GM23338 (cell line): ENCODE results near the gene WNT9A. TPM values are rescaled to one million over a fixed set of nuclear protein-coding genes. Genes with fewer than 3 reads are reported as not detected.

Source experiments
- ATAC-seq: fragments of 200-7000 bp; cut with Tn5 transposase; 3 replicates; pipeline ENCODE4 v1.9.1; 2020
- DNase-seq: peaks from one replicate; pipeline ENCODE4 v3.0.0-alpha.2; 2015; ENCODE audit warnings: low spot score
- H2AFZ ChIP-seq: fragments of 200-600 bp; sonication (generic); 2 replicates; pipeline ENCODE4 v1.8.0; 2016; ENCODE audit warnings: antibody characterized with exemption, mild to moderate bottlenecking, moderate library complexity
- H3F3A ChIP-seq: fragments of 200-600 bp; sonication (generic); replicated peaks from 2 replicates; pipeline ENCODE4 v1.8.0; 2017; ENCODE audit warnings: antibody characterized with exemption, mixed run types, low read depth
- H3K27ac ChIP-seq: fragments of 200-600 bp; sonication (generic); 2 replicates; pipeline ENCODE4 v1.6.1; 2016; ENCODE audit warnings: low read depth
- H3K27me3 ChIP-seq: fragments of 200-600 bp; sonication (generic); 2 replicates; pipeline ENCODE4 v1.8.0; 2016; ENCODE audit warnings: mild to moderate bottlenecking, mixed run types, moderate library complexity; ENCODE audit not compliant: insufficient read depth
- H3K36me3 ChIP-seq: fragments of 200-600 bp; sonication (generic); 2 replicates; pipeline ENCODE4 v1.8.0; 2016; ENCODE audit warnings: mild to moderate bottlenecking; ENCODE audit not compliant: insufficient read depth
- H3K4me1 ChIP-seq: fragments of 200-600 bp; sonication (generic); 2 replicates; pipeline ENCODE4 v1.8.0; 2016; ENCODE audit warnings: mild to moderate bottlenecking, moderate library complexity; ENCODE audit not compliant: insufficient read depth
- H3K4me2 ChIP-seq: fragments of 200-600 bp; sonication (generic); 2 replicates; pipeline ENCODE4 v1.7.1; 2017; ENCODE audit warnings: mixed run types
- H3K4me3 ChIP-seq: fragments of 200-600 bp; sonication (generic); 2 replicates; pipeline ENCODE4 v1.6.1; 2016; ENCODE audit warnings: mixed run types
- H3K79me2 ChIP-seq: fragments of 200-600 bp; sonication (generic); replicated peaks from 2 replicates; pipeline ENCODE4 v1.8.0; 2017; ENCODE audit warnings: mild to moderate bottlenecking; ENCODE audit not compliant: insufficient read depth
- H3K9me2 ChIP-seq: fragments of 200-600 bp; sonication (generic); 2 replicates; pipeline ENCODE4 v1.8.0; 2017; ENCODE audit not compliant: insufficient read depth
- H4K20me1 ChIP-seq: fragments of 200-600 bp; sonication (generic); replicated peaks from 2 replicates; pipeline ENCODE4 v1.8.0; 2017; ENCODE audit warnings: mild to moderate bottlenecking; ENCODE audit not compliant: insufficient read depth
- H3K27ac Mint-ChIP-seq: 2 replicates; pipeline ENCODE4 v1.8.0; 2020; ENCODE audit warnings: inconsistent platforms, mild to moderate bottlenecking, moderate library complexity, mixed read lengths
- H3K27me3 Mint-ChIP-seq: 3 replicates; pipeline ENCODE4 v1.8.0; 2022; ENCODE audit warnings: low read depth, mild to moderate bottlenecking, moderate library complexity, mixed read lengths, inconsistent platforms; ENCODE audit not compliant: insufficient read depth, poor library complexity
- H3K36me3 Mint-ChIP-seq: 3 replicates; pipeline ENCODE4 v1.8.0; 2021; ENCODE audit warnings: low read depth, mild to moderate bottlenecking, inconsistent platforms, moderate library complexity, mixed read lengths
- H3K4me1 Mint-ChIP-seq: 3 replicates; pipeline ENCODE4 v1.8.0; 2020; ENCODE audit warnings: mild to moderate bottlenecking, inconsistent platforms, mixed read lengths
- H3K4me3 Mint-ChIP-seq: 3 replicates; pipeline ENCODE4 v1.8.0; 2021; ENCODE audit warnings: moderate library complexity, mild to moderate bottlenecking, inconsistent platforms, mixed read lengths
- H3K9me3 Mint-ChIP-seq: 3 replicates; pipeline ENCODE4 v1.8.0; 2020; ENCODE audit warnings: moderate library complexity, mild to moderate bottlenecking, inconsistent platforms, mixed read lengths
- CREB1 ChIP-seq: fragments of 250-450 bp; sonication (Bioruptor Pico); IDR thresholded peaks from 2 replicates; pipeline ENCODE4 v1.5.0; 2020; ENCODE audit warnings: low read depth, mild to moderate bottlenecking, moderate library complexity
- EZH2 ChIP-seq: fragments of 200-600 bp; sonication (generic); IDR thresholded peaks from one replicate; pipeline ENCODE4 v1.8.0; 2017; ENCODE audit warnings: antibody characterized with exemption, mild to moderate bottlenecking, low read depth; ENCODE audit not compliant: unreplicated experiment
- EZH2phosphoT487 ChIP-seq: fragments of 200-600 bp; sonication (generic); IDR thresholded peaks from one replicate; pipeline ENCODE4 v1.8.1; 2018; ENCODE audit warnings: antibody characterized with exemption; ENCODE audit not compliant: unreplicated experiment
- JUNB ChIP-seq: IDR thresholded peaks from one replicate; pipeline ENCODE4 v1.6.1; 2016; ENCODE audit warnings: antibody characterized with exemption; ENCODE audit not compliant: unreplicated experiment
- ZNF114 ChIP-seq: fragments of 250-450 bp; sonication (Bioruptor Pico); IDR thresholded peaks from 2 replicates; pipeline ENCODE4 v1.5.0; 2020; ENCODE audit warnings: mild to moderate bottlenecking, moderate library complexity
- ZNF331 ChIP-seq: fragments of 250-450 bp; sonication (Bioruptor Pico); IDR thresholded peaks from 2 replicates; pipeline ENCODE4 v1.5.0; 2020; ENCODE audit warnings: low read depth, mild to moderate bottlenecking, moderate library complexity
- ZNF462 ChIP-seq: fragments of 250-450 bp; sonication (Bioruptor Pico); IDR thresholded peaks from 2 replicates; pipeline ENCODE4 v1.5.0; 2020; ENCODE audit warnings: mild to moderate bottlenecking, moderate library complexity
- polyA plus RNA-seq: library from polyadenylated mRNA; unstranded; fragments of >200 nt; fragmentation: Nextera tagmentation; extraction: Ambion mirVana; gene quantifications from 2 replicates; pipeline ENCODE4 v1.2.1, GENCODE V29; 2016
- total RNA-seq: library from RNA; depleted of rRNA; stranded (reverse); fragments of >200 nt; shearing (Covaris generic); gene quantifications from 2 replicates; pipeline ENCODE4 v1.2.3, GENCODE V29; 2014
- TF ChIP-seq, protein P1 (sequence below): IDR thresholded peaks from one replicate; pipeline ENCODE4 v1.6.1; 2018; ENCODE audit warnings: antibody characterized with exemption; ENCODE audit not compliant: unreplicated experiment
- TF ChIP-seq, protein P2 (sequence below), 2 experiments: fragments of 200-600 bp in 1 of 2; sonication (generic) in 1 of 2; conservative IDR thresholded peaks; 2 replicates each; pipeline versions ENCODE4 v1.5.1 to v1.6.1; 2016 to 2017; ENCODE audit warnings: antibody characterized with exemption in 2 of 2, low read depth in 2 of 2, mild to moderate bottlenecking in 2 of 2, moderate library complexity in 1 of 2

Gene WNT9A
- total and polyA plus RNA-seq, 2 experiments from 2014 or later = 0.06 to 2.0 TPM

DNA sequence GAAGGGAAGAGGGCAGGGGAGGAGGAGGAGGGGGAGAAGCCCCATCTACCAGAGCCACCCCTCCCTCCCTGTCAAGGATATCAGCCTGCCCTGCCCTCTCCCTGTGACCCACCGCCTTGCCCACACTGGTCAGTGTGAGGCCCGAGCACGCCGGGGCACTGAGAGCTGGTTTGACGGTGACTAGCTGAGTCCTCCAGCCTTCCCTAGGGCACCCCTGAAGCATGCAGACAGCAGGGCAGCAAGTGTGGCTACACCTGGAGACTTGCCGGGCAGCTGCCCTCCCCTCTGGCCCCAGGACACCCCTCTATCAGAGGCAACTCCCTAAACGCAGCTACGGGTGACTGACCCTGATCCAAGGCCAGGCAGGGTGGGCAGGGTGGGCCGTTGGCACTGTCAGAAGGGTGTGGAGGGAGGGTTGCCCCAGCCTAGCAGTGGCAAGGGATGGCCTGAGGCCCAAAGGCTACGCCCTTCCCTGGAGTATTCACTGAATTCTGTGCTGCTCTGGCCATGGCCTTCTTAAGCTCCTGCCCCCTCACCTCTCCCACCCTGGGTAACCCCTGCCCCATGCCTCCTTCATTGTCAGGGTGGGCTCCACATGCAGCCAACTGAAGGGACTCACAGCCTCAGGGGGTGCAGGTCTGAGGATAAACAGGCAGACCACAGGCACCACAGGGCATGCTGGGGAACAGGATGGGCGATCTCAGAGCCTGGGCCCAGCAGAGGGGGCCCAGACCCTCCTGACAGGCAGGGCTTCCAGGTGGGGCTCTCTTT is 19.6 kb downstream of the WNT9A start:
- no peak for TF ChIP-seq ZNF114 (CRISPR knock-in tag)
- no peak for TF ChIP-seq ZNF462 (CRISPR knock-in tag)
- TF ChIP-seq, protein P1, sequence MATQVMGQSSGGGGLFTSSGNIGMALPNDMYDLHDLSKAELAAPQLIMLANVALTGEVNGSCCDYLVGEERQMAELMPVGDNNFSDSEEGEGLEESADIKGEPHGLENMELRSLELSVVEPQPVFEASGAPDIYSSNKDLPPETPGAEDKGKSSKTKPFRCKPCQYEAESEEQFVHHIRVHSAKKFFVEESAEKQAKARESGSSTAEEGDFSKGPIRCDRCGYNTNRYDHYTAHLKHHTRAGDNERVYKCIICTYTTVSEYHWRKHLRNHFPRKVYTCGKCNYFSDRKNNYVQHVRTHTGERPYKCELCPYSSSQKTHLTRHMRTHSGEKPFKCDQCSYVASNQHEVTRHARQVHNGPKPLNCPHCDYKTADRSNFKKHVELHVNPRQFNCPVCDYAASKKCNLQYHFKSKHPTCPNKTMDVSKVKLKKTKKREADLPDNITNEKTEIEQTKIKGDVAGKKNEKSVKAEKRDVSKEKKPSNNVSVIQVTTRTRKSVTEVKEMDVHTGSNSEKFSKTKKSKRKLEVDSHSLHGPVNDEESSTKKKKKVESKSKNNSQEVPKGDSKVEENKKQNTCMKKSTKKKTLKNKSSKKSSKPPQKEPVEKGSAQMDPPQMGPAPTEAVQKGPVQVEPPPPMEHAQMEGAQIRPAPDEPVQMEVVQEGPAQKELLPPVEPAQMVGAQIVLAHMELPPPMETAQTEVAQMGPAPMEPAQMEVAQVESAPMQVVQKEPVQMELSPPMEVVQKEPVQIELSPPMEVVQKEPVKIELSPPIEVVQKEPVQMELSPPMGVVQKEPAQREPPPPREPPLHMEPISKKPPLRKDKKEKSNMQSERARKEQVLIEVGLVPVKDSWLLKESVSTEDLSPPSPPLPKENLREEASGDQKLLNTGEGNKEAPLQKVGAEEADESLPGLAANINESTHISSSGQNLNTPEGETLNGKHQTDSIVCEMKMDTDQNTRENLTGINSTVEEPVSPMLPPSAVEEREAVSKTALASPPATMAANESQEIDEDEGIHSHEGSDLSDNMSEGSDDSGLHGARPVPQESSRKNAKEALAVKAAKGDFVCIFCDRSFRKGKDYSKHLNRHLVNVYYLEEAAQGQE = no peak
- no peak for TF ChIP-seq EZH2phosphoT487
- no peak for TF ChIP-seq EZH2
- TF ChIP-seq ZNF331 = no peak
- TF ChIP-seq CREB1 (CRISPR knock-in tag) = no peak
- no peak for TF ChIP-seq JUNB
- TF ChIP-seq, protein P2, sequence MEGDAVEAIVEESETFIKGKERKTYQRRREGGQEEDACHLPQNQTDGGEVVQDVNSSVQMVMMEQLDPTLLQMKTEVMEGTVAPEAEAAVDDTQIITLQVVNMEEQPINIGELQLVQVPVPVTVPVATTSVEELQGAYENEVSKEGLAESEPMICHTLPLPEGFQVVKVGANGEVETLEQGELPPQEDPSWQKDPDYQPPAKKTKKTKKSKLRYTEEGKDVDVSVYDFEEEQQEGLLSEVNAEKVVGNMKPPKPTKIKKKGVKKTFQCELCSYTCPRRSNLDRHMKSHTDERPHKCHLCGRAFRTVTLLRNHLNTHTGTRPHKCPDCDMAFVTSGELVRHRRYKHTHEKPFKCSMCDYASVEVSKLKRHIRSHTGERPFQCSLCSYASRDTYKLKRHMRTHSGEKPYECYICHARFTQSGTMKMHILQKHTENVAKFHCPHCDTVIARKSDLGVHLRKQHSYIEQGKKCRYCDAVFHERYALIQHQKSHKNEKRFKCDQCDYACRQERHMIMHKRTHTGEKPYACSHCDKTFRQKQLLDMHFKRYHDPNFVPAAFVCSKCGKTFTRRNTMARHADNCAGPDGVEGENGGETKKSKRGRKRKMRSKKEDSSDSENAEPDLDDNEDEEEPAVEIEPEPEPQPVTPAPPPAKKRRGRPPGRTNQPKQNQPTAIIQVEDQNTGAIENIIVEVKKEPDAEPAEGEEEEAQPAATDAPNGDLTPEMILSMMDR (conservative IDR thresholded peaks at IDR 0.05; ENCODE audit: low read depth in 2 of 2) = no peak
- no peaks in the 10 kb centered on the region for H3F3A ChIP-seq
- DNase-seq (no peak), ATAC-seq (peak; percentile 15; the same call in 2 of the 3 replicates)
- H3K4me1 Mint-ChIP-seq = peaks cover 1% of the 10 kb centered on the region; the same call in 1 of the 3 replicates
- H3K4me1 ChIP-seq = no peaks in the 10 kb centered on the region
- H3K4me3 ChIP-seq = no peak overlapping the region
- no peak overlapping the region for H3K4me3 Mint-ChIP-seq
- H3K4me2 ChIP-seq = no peak overlapping the region
- H4K20me1 ChIP-seq = no peaks in the 10 kb centered on the region
- H3K9me2 ChIP-seq = no peaks in the 10 kb centered on the region
- no peak overlapping the region for H2AFZ ChIP-seq
- no peaks in the 10 kb centered on the region for H3K36me3 ChIP-seq
- H3K36me3 Mint-ChIP-seq = no peaks in the 10 kb centered on the region
- no peak overlapping the region for H3K27ac Mint-ChIP-seq
- H3K27ac ChIP-seq = no peak overlapping the region
- H3K9me3 Mint-ChIP-seq = no peaks in the 10 kb centered on the region
- no peaks in the 10 kb centered on the region for H3K27me3 ChIP-seq
- peaks cover 4% of the 10 kb centered on the region for H3K27me3 Mint-ChIP-seq
- H3K79me2 ChIP-seq = no peaks in the 10 kb centered on the region
